Stimulated activated CD8-positive, alpha-beta memory T cell treated with anti-CD3 and anti-CD28 coated beads, Interleukin-15, amount 100 ng/mL, for 24 hours (primary cell): ENCODE measurements around the gene TSTD1.
"Not testable (repeated sequence)": the region's sequence is repeated elsewhere in the genome, so short reads cannot be mapped to it uniquely, and the experiment has no call there.

Experiments used
- DNase-seq: peaks from one replicate; pipeline ENCODE4 v3.0.0-alpha.2; 2020; ENCODE audit warnings: low read depth

Gene TSTD1

GRCh38 chr1:161068306-161069234, 29.8 kb upstream of the TSTD1 start:
- DNase-seq = peak; percentile 42

DNA sequence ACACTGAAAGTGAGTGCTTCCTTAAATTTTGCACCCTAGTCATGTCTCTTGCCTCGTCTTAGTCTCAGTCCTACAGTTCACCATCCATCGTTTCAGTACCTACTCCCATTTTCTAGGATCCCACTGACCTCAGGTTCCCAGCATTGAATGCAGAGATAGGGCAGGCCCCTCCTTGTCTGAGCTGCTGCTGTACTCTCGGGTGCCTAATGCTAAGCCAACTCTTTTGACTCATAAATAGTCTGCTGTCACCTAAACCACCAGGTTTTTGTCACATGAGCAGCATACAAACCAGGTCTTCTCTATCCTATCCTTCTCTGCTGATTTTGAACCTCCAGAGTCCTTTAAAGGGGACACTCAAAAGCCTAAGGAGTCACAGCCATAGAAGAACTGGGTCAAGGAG, 27.9 kb upstream of the TSTD1 start:
- no peak for DNase-seq

GRCh38 chr1:161065681-161066080, 26.9 kb upstream of the TSTD1 start:
- DNase-seq = not testable (repeated sequence)

DNA sequence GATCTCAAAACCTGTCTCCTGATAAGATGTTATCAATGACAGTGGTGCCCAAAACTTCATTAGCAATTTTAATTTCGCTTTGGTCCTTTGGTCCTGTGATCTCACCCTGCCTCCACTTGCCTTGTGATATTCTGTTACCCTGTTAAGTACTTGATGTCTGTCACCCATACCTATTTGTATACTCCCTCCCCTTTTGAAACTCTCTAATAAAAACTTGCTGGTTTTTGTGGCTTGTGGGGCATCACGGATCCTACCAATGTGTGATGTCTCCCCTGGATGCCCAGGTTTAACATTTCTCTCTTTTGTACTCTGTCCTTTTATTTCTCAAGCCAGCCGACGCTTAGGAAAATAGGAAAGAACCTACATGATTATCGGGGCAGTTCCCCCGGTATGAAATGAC, 25.2 kb upstream of the TSTD1 start:
- DNase-seq = not testable (repeated sequence)

GRCh38 chr1:161061419-161061818, 22.7 kb upstream of the TSTD1 start:
- no peak for DNase-seq

- DNase-seq = no peak
Observed at GRCh38 chr1:161059293-161059692, 20.5 kb upstream of the TSTD1 start.

- DNase-seq = no peak
Observed at GRCh38 chr1:161054805-161055204, 16.0 kb upstream of the TSTD1 start.

DNA sequence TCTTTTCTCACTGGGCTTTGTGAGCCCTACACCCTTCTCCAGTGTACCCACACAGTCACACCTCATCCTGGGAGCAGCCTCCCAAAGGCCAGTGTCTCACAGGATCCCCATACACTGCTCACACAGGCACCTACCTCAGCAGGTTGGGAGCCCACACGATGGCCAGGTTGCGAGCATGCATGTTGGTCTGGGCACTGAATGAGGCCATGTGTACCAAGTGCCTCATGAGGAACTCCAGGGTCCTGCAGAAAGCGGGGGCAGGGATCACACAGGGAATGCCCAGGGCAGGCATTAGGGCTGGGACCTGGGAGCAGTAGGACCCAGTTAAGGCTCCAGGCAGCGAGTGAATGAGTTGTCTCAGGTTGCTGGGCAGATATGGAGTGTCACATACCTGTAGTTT, 15.5 kb upstream of the TSTD1 start:
- no peak for DNase-seq

- no peak for DNase-seq
Observed at GRCh38 chr1:161052899-161053298, 14.1 kb upstream of the TSTD1 start.

DNA sequence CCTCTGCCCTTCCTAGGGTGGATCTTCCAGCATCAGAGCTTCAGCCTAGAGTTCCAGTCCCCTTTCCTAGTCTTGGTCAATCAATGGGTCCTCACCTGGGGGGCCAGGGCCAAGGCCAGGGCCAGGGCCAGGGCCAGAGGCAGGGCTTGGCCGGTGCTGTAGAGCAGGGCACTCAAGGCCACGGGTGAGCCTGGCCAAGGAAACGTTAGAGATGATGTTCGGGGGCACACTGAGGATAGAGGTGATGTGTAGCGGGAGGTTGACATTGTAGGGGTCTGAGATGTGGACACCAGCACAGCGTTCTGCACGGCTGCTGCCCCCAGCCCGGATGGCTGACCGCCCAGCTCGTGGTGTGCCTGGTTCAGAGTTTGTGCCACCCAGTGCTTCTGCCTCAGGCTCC, 12.5 kb upstream of the TSTD1 start:
- no peak for DNase-seq

GRCh38 chr1:161048949-161049722, 10.4 kb upstream of the TSTD1 start:
- DNase-seq = no peak

DNA sequence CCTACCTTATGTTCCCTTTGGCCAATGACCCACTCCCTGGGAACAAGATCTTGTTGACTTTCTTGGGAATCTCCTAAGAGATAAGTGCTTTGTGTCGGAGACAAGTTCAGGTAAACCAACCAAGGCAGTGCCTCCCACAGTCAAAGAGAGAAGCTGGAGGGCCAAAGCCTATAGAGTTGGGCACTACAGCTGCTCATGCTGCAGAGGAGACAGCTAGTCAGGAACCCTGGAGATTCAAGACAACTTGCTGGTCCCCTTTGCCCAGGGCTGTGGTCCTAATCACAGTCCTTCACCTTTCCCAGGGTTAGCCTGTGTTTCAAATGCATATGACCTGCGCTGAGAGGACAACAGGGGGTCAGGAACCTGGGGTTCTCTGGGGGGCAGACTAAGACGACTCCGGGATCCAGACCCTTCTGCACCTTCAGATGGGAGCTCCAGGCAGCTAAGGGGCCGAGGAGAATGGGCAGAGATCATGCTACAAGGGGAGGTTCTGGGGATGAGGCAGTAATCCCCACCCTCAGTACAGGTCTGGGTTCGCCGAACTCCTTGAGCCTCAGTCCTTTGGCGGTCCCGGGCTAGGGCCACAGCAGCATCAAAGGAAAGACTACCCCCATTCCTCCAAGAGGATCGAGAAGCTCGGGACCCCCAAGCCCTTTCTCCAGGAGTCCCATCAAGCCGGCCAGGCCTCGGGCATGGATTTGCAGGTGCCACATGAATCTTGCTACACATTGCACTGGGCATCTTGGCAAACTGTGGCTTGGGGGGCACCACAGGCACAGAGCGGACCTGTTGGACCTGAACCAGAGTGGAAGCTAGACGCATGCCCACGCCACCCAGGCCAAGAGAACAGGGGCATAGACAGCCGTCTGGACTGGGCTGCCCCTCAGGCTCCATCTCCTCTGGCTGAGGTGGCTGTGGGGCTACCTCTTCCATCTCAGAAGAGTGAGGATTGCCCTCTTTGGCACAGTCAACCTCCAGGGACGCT, 9.0 kb upstream of the TSTD1 start:
- DNase-seq = no peak

GRCh38 chr1:161046605-161047228, 8.0 kb upstream of the TSTD1 start:
- DNase-seq = no peak

DNA sequence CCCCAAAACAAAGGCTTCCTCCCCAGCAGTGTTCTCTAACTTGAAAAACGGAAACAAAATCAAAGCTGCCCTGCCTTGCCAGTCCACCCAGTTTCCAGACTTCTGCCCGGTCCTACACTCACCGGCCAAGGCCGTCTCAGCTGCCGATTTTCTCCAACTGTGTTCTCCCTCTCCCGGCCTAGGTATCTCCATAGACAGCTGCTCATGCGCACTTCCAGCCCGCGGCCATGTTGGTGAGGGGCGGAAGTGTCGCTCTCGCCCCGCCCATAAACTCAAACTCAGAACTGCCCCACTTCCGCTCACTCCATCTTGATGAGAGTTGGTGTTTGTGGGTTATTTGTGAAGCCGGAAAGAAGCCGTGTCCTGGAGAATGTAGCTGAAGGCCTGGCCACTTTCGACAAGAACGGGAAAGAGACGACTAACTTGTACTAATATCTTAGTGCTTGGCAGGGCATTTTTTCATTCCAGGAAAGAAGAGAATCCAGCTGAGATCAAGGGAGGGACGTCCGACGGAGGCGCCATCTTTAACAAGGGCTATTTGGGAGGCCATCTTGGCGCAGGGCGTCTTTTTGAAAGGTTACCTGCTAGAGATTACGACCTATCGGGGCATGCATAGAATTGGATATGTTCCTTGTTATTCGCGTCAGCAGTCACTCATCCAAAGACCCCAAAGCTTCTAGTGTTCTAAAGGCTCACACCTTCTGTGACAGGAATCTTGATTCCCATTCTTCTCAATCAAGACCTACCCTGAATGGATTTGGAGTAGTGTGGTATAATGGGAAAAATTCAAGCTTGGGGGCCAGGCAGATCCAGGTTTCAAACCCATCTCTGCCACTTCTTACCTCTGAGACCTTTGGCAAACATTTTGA, 7.2 kb upstream of the TSTD1 start, which contains the start of gene USF1:
Gene USF1 (minus strand): TSS at position 242 of the 869 bp plus-strand sequence. CDS start 2,702 bp downstream, outside the sequence.
- peak; percentile 67 for DNase-seq

DNA sequence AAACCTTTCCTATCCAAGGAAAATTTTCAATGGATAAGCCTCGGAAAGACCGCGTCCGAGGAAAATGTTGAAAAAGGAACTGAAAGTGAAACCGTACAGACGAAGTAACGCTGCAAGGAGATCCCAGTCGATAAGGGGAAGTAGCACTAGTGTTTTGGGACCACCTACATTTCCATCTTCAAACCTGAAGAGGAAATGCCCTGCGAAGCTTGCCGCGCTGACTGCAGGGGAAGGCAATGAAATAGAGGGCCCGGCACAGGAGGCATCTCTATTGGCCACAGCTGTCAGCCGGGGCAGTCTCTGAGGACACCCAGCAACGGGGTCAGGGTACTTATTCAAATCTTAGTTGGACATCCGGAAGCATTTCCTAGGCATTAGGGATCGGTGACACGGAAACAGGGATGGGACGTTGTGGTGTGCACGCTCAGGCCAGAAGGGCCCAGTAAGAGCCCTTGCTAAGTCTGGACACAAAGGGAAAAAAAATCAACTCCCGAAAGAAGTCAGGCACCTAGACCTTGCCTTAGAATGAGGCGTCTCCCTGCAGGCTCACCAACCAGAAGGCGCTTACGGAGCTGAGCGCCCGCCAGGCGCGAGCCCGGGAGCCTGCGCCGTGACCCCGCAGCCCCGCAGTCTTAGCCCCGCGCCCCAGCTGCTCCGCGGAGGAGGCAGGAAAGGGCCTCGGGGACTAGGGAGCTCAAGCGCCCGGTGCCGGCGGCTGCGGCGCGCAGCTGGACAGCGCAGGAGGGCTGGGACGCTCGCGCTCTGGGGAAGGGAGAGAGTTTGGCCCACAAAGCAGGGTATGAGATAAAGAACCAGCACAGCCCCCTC, 6.4 kb upstream of the TSTD1 start:
- DNase-seq = peak; percentile 29

DNA sequence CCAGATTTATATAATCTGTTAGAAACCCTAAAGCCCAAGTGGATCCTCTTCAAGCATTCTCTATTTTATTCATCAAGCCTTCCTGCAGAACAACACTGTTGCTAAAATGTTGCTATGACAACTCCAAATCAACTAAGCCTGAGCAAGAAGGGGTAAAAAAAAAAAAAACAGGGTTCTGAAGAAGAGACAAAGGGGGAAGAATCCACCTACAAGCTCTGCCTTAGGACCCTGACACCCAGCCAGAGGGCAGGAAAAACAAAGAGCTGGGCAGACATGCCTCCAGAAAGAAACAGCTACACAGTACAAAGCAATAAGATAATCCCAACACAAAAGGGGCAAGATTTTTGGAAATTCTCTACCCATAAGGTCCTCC, 5.8 kb upstream of the TSTD1 start:
- DNase-seq = no peak

DNA sequence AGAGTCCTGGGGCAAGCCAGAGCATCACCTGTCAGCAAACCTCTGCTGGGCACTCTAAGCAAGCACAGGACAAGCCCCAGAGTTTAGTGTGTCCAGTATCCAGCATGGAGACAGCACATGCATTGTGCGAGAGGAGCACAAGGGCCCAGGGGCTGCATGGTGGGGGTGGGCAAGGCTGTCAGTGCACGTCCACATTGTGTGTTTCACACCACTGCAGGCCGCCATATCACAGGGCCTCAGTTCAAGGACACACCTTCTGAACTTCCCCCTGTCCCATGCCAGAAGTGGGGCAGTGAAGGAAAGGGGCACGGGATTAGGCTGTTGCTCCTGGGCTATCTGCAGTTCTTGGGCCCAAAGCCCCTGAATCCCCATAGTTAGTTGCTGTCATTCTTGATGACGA, 782 bp upstream of the TSTD1 start:
- DNase-seq = no peak

- no peak for DNase-seq
Observed at GRCh38 chr1:161039154-161039545, 386 bp upstream of the TSTD1 start.
